PC-9 (cell line): Measurements from ENCODE around the gene SUSD2. TPM values are rescaled to one million over a fixed set of nuclear protein-coding genes. Genes with fewer than 3 reads are reported as not detected.

Experiments used
- Bru-seq: library from RNA; stranded (reverse); fragments of 400-500 nt; gene quantifications from one replicate; lab custom pipeline; 2021; lab: Mats Ljungman, UMichigan
- BruChase-seq, 2 experiments: library from RNA; stranded (reverse); fragments of 400-500 nt; gene quantifications; one replicate each; lab custom pipeline; 2021; lab: Mats Ljungman, UMichigan
- BruUV-seq: library from RNA; stranded (reverse); fragments of 400-500 nt; replicated peaks from 2 replicates; lab custom pipeline; 2021; lab: Mats Ljungman, UMichigan
- CTCF ChIA-PET: fragments of 300-600 bp; sonication (Branson Sonifier 250); formaldehyde crosslinking; loops from one replicate; lab custom pipeline; 2022; ENCODE audit warnings: antibody characterized with exemption; lab: Charles Lee
- POLR2A ChIA-PET: fragments of 300-600 bp; sonication (Branson Sonifier 250); formaldehyde crosslinking; loops from one replicate; lab custom pipeline; 2022; ENCODE audit warnings: antibody characterized with exemption; ENCODE audit not compliant: unreplicated experiment; lab: Charles Lee
- DNase-seq, 2 experiments: peaks; one replicate each; pipeline versions ENCODE4 v3.0.0 to v3.0.0-alpha.2; 2015 to 2022; ENCODE audit warnings: mixed read lengths in 1 of 2
- H2AFZ ChIP-seq: fragments of 200-600 bp; sonication (generic); 2 replicates; pipeline ENCODE4 v1.8.1; 2017; ENCODE audit warnings: antibody characterized with exemption
- H3F3A ChIP-seq: fragments of 200-600 bp; sonication (generic); 2 replicates; pipeline ENCODE4 v1.8.1; 2017; ENCODE audit warnings: antibody characterized with exemption, mild to moderate bottlenecking, low read depth; ENCODE audit not compliant: insufficient read depth
- H3K27ac ChIP-seq: fragments of 200-600 bp; sonication (generic); 2 replicates; pipeline ENCODE4 v1.6.1; 2016; ENCODE audit warnings: mixed run types
- H3K27me3 ChIP-seq: fragments of 200-600 bp; sonication (generic); 2 replicates; pipeline ENCODE4 v1.6.1; 2016; ENCODE audit warnings: low read depth, mixed run types; ENCODE audit not compliant: insufficient read depth
- H3K36me3 ChIP-seq: fragments of 200-600 bp; sonication (generic); 2 replicates; pipeline ENCODE4 v1.6.1; 2016; ENCODE audit warnings: low read depth, mixed run types
- H3K4me1 ChIP-seq: fragments of 200-600 bp; sonication (generic); replicated peaks from 2 replicates; pipeline ENCODE4 v1.6.1; 2016; ENCODE audit warnings: mixed run types; ENCODE audit not compliant: insufficient read depth
- H3K4me2 ChIP-seq: fragments of 200-600 bp; sonication (generic); 2 replicates; pipeline ENCODE4 v1.6.1; 2017; ENCODE audit warnings: mixed run types
- H3K4me3 ChIP-seq: fragments of 200-600 bp; sonication (generic); 2 replicates; pipeline ENCODE4 v1.6.1; 2016; ENCODE audit warnings: mixed run types
- H3K79me2 ChIP-seq: fragments of 200-600 bp; sonication (generic); 2 replicates; pipeline ENCODE4 v1.6.1; 2017; ENCODE audit warnings: low read depth, mixed run types
- H3K9me2 ChIP-seq: fragments of 200-600 bp; sonication (generic); 2 replicates; pipeline ENCODE4 v1.8.1; 2017; ENCODE audit warnings: mild to moderate bottlenecking; ENCODE audit not compliant: insufficient read depth
- H3K9me3 ChIP-seq: fragments of 200-600 bp; sonication (generic); 2 replicates; pipeline ENCODE4 v1.8.1; 2016; ENCODE audit warnings: low read depth; ENCODE audit not compliant: insufficient read depth
- H4K20me1 ChIP-seq: fragments of 200-600 bp; sonication (generic); 2 replicates; pipeline ENCODE4 v1.8.1; 2017; ENCODE audit not compliant: insufficient read depth
- EZH2 ChIP-seq: fragments of 200-600 bp; sonication (generic); IDR thresholded peaks from 2 replicates; pipeline ENCODE4 v1.8.0; 2017; ENCODE audit warnings: antibody characterized with exemption, low read depth
- intact Hi-C: fragments of 100-400 bp; cut with micrococcal nuclease; formaldehyde crosslinking; loops from one replicate; pipeline ENCODE4 v1.10.0; 2022; ENCODE audit not compliant: unreplicated experiment
- long read RNA-seq: library from polyadenylated mRNA; stranded (forward); transcript quantifications from one replicate; pipeline ENCODE4 v2.0.0, GENCODE V29; 2022
- total RNA-seq: library from RNA; stranded (reverse); gene quantifications from 2 replicates; pipeline ENCODE4 v1.2.3, GENCODE V29; 2021
- TF ChIP-seq, protein P1 (sequence below): fragments of 200-600 bp; sonication (generic); conservative IDR thresholded peaks from 2 replicates; pipeline ENCODE4 v1.6.1; 2017; ENCODE audit warnings: mixed run types, antibody characterized with exemption, mild to moderate bottlenecking, moderate library complexity

SUSD2 gene
- total RNA-seq (5.5 and 5.7 TPM in 2 replicates), Bru-seq, nascent RNA (percentile 25 among the genes with signal in this experiment), BruChase-seq, experiment 1, labeled RNA remaining after a 2-hour chase (percentile 31 among the genes with signal in this experiment), BruChase-seq, experiment 2, labeled RNA remaining after a 6-hour chase (percentile 42 among the genes with signal in this experiment)
- long read RNA-seq, transcript SUSD2-201 (15 exons, 3,404 nt): major isoform, 7 of 9 reads
- long read RNA-seq, partial matches to known transcripts: 2 of 9 reads
- long read RNA-seq, other reads (novel, unspliced or antisense): 0 of 9 reads

DNA sequence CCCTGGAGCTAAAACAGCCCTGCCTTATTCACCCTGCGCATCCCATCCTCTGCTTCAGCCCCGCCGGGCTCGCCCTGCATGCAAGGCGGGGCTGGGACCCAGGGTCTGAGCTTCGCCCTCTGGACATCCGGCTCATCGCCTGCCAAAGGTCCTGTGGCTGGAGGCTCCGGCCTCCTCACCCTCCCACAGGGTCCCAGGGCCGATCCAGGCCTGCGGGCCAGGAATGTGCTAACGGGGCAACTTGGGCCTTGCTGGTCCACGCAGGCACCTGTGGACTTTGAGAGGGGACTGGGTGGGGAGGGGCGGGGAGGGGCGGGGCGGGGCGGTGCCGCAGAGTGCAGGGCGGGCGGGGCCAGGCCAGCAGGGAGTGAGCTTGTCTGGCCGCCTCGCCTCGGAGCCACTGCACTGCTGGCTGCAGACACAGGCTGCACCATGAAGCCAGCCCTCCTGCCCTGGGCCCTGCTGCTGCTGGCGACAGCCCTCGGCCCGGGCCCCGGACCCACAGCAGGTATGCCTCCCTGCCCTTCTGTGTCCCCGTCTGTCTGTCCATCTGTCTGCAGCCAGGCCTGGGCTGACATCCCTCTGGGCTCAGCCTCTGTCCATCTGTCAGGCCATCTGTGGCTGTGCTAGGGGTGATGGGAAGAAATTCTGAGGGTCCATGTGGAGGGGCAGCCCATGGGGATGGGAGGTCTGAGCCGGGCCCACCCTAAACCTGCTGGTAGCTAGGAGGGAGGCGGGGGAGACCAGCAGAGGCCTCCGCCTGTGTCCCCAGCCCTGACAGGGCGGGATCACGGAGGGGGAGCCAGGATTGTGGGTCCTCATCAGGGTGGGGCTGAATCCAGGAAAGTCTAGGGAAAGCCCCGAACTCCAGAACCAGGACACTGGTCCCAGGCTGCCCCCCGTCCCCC is at the start of gene SUSD2:
TSS of gene SUSD2 (plus strand) at position 400 of the 908 bp plus-strand sequence. CDS start at position 433, 33 bp downstream.
- CTCF ChIA-PET: interaction anchor here (0.6 to 1.3 kb wide), 2 partner anchors 8 to 293 kb away, joined by 3 to 12 read pairs; no protein-coding TSS in a partner anchor
- intact Hi-C loops: loop anchor here (10.0 kb wide), 1 partner anchor 317 kb away; no protein-coding TSS in a partner anchor
- TF ChIP-seq EZH2: no peak
- TF ChIP-seq, protein P1, sequence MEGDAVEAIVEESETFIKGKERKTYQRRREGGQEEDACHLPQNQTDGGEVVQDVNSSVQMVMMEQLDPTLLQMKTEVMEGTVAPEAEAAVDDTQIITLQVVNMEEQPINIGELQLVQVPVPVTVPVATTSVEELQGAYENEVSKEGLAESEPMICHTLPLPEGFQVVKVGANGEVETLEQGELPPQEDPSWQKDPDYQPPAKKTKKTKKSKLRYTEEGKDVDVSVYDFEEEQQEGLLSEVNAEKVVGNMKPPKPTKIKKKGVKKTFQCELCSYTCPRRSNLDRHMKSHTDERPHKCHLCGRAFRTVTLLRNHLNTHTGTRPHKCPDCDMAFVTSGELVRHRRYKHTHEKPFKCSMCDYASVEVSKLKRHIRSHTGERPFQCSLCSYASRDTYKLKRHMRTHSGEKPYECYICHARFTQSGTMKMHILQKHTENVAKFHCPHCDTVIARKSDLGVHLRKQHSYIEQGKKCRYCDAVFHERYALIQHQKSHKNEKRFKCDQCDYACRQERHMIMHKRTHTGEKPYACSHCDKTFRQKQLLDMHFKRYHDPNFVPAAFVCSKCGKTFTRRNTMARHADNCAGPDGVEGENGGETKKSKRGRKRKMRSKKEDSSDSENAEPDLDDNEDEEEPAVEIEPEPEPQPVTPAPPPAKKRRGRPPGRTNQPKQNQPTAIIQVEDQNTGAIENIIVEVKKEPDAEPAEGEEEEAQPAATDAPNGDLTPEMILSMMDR: no peak
- POLR2A ChIA-PET: interaction anchor here (0.6 kb wide), 1 partner anchor 8 kb away, joined by 5 read pairs; no protein-coding TSS in a partner anchor
- no peak within 1 kb of the TSS for H2AFZ ChIP-seq
- H3K9me2 ChIP-seq: no peaks in the 10 kb centered on the region
- no peaks in the 10 kb centered on the region for H3K79me2 ChIP-seq
- no peaks in the 10 kb centered on the region for H4K20me1 ChIP-seq
- H3K27ac ChIP-seq: 0 out of 2 replicates have a peak within 1 kb of the TSS, but pooled peaks have one; percentile 13
- H3K36me3 ChIP-seq: no peaks in the 10 kb centered on the region
- peaks cover 14% of the 10 kb centered on the region for H3K4me1 ChIP-seq
- DNase-seq: no peak
- peaks cover 10% of the 10 kb centered on the region; the same call in 1 of the 2 replicates for H3F3A ChIP-seq
- H3K4me3 ChIP-seq: no peak within 1 kb of the TSS
- H3K9me3 ChIP-seq: no peaks in the 10 kb centered on the region
- no peaks in the 10 kb centered on the region for H3K27me3 ChIP-seq
- peak within 1 kb of the TSS; percentile 44 for H3K4me2 ChIP-seq
- no TSS peak for BruUV-seq

DNA sequence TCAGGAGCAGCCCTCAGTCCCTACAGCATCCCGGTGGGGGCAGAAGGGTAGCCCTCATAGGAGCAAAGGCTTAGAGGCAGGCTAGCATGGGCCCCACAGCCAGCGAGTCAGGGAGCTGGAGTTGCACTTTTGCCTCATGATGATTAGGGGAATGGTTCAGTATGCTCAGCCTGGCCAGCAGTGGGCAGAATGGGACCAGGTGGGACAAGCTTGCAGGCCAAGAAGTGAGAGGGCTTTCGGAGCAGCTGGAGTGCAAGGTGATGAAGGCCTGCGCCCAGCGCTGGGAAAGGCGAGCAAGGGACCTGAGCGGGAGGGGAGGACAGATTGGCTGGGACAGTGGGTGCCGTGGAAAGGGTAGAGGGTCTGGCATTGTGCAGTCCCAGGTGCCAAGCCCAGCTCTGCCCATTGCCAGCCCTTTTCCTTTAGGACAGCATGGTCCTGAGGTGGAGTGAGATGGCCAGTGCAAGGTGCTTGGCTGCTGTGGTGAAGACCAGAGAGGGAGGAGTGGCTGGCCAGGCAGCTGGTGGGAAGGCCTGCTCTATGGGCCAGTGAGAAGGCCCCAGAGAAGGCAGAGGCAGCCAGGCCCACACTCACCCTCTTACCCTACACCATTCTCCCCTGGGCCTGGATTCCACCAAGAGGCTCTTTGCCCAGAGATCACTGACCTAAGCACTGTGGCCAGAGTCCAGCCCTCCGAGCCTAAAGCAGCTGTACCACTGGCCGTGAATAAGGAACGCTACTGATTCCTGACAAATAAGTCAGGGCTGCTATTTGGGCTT is 47.9 kb upstream of the SUSD2 start:
- no peak for DNase-seq

More for the DNA sequence above, 47.9 kb upstream of the SUSD2 start:
- H3K4me3 ChIP-seq: no peak overlapping the region
- H2AFZ ChIP-seq: no peak overlapping the region
- no peaks in the 10 kb centered on the region for H3K9me3 ChIP-seq
- no peak overlapping the region for H3K4me2 ChIP-seq
- no peaks in the 10 kb centered on the region for H3K27me3 ChIP-seq
- intact Hi-C loops: no loop called here
- no peaks in the 10 kb centered on the region for H3K79me2 ChIP-seq
- CTCF ChIA-PET: no interaction called here
- no peaks in the 10 kb centered on the region for H3K9me2 ChIP-seq
- H3K4me1 ChIP-seq: peaks cover 4% of the 10 kb centered on the region; the same call in 1 of the 2 replicates
- TF ChIP-seq, protein P1: peak; percentile 32; the same call in 1 of the 2 replicates
- no peak for TF ChIP-seq EZH2
- no peaks in the 10 kb centered on the region for H3F3A ChIP-seq
- no peaks in the 10 kb centered on the region for H4K20me1 ChIP-seq
- H3K36me3 ChIP-seq: no peaks in the 10 kb centered on the region
- POLR2A ChIA-PET: no interaction called here
- BruUV-seq: no TSS peak
- no peak overlapping the region for H3K27ac ChIP-seq
